GM19467 (cell line): ENCODE measurements around the gene ADAMTS1.
"Not testable (repeated sequence)": the region's sequence is repeated elsewhere in the genome, so short reads cannot be mapped to it uniquely, and the experiment has no call there.

ENCODE experiments used
- ATAC-seq: cut with Tn5 transposase; IDR thresholded peaks from one replicate; pipeline ENCODE4 v1.9.1; 2021; ENCODE audit warnings: mild to moderate bottlenecking, moderate library complexity; ENCODE audit not compliant: unreplicated experiment

Gene ADAMTS1

GRCh38 chr21:26845066-26845758 is at the start of gene ADAMTS1:
Gene ADAMTS1, minus strand, starts transcription at chr21:26845409. Its CDS starts 455 bp downstream, at chr21:26844954.
- ATAC-seq = no peak

GRCh38 chr21:26892151-26892550 is 46.9 kb upstream of the ADAMTS1 start:
- ATAC-seq = no peak

GRCh38 chr21:26888931-26889330 is 43.7 kb upstream of the ADAMTS1 start:
- ATAC-seq = no peak

DNA sequence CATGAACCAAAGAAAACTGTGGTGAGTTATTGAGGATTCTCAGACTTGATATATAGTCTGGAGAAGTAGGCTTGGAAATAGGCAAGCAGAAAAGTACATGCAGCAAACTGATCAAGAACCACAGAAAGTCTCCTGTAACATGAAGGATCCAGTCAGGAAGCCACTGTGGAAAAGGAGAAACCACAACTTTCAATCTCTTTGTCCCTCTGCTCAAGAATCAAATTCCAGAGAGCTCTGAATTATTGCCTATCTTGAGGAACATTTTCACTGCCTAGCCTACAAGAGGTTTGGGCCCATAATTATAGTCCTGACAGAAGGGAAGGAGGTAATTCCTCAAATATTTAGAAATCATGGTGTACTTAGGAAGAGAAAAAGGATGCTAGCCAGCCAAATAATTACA is 43.0 kb upstream of the ADAMTS1 start:
- ATAC-seq = no peak

DNA sequence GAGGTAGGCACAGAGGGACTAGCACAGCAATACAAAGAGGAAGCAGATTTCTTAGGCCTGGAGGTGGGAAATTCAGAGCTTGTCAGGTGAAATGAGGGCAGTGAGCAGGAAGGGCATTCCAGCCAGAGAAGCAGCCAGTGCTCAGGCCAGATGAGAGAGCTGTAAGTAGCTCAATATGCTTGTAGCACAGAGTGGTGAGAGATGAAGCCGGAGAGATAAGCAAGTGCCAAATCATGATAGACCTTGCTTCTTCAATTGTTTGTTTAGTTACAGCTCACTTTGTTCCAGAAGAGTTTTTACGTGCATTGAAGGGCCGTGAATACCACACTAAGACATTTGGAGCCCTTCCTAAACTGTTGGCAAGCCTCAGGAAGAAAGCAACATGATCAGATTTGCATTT is 42.0 kb upstream of the ADAMTS1 start:
- ATAC-seq = no peak

DNA sequence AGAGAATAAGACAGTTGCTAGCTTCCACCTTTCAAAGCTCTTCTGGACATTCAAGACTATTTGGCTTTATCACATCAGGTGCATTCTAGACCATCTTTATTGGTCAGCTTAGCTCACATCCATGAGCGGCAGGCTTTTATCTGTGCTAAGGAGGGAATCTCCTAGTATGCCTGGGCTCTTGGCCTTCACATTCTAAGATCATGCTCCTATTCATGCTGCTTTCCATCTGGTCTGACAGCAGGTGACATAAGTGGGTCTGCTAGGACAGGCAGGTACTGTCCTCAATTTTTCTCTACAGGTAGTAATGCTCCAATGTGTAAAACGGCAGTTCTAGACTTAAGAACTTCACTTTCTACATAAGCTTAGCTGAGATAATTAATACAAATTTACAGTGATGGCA is 39.2 kb upstream of the ADAMTS1 start:
- ATAC-seq = no peak

GRCh38 chr21:26883768-26884167 is 38.6 kb upstream of the ADAMTS1 start:
- no peak for ATAC-seq

- ATAC-seq = no peak
Measured at GRCh38 chr21:26881504-26882228, 36.5 kb upstream of the ADAMTS1 start.

DNA sequence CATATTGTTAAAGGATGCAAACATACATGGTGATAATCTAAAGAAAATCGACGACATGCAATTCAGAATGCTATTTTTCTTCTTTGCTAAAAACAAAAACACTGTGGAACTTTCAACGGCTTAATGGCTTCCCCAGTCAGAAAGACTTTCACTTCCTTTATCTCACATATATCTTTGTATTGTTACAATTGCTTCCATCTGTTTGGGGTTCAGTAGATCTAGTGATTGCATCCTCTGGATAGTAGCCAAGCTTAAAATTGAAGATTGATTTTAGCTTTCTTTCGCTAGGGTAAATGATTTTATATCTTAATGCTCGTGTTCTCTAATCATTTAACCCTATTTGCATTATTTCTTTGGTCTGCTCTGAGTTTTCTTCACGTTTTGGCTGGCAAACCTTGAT is 31.8 kb upstream of the ADAMTS1 start:
- no peak for ATAC-seq

- ATAC-seq = no peak
Measured at GRCh38 chr21:26874347-26874746, 29.1 kb upstream of the ADAMTS1 start.

GRCh38 chr21:26865857-26866256 is 20.6 kb upstream of the ADAMTS1 start:
- no peak for ATAC-seq

- not testable (repeated sequence) for ATAC-seq
Measured at GRCh38 chr21:26856871-26857350, 11.7 kb upstream of the ADAMTS1 start.

DNA sequence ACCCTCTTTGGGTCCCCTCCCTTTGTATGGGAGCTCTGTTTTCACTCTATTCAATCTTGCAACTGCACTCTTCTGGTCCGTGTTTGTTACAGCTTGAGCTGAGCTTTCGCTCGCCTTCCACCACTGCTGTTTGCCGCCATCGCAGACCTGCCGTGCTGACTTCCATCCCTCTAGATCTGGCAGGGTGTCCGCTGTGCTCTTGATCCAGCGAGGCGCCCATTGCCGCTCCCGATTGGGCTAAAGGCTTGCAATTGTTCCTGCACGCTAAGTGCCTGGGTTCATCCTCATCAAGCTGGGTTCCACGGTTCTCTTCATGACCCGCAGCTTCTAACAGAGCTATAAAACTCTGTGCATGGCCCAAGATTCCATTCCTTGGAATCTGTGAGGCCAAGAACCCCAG is 9.5 kb upstream of the ADAMTS1 start:
- ATAC-seq = not testable (repeated sequence)

GRCh38 chr21:26852423-26852822 is 7.2 kb upstream of the ADAMTS1 start:
- ATAC-seq = no peak

DNA sequence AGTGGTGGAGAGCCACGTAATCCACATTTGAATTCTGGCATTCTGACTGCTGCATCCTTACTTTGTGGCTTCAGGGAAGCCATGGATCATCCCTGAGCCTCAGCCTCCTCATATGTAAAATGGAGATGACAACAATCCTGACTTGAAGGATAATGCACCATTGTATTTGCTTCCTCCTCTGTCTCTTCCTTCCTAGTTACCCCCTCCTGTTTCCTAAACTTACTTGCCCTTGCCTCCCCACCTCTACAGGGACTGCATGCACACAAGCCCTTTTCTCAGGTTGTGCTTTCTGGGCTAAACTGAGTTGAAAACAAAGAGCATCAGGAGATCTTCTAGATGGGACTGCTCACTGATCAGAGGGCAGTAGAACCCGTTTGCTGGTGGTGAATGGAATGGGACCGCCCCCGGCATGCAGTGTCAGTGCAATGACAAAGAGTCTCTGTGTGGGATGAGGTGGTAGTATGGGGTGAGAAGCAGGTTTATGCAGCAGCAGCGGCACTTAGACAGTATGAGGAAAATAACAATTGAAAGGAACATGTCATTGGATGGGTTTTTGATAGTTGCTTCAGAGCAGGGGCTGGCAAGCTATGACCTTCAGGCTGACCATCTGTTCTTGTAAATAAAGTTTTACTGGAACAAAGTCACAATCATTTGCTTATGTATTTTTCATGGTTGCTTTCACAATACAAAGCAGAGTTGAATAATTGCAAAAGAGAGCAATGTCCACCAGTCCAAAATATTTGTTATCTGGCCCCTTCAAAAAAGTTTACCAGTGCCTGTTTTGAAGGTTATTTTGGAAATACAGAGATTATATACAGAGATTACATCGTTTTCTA is 6.1 kb upstream of the ADAMTS1 start:
- no peak for ATAC-seq

DNA sequence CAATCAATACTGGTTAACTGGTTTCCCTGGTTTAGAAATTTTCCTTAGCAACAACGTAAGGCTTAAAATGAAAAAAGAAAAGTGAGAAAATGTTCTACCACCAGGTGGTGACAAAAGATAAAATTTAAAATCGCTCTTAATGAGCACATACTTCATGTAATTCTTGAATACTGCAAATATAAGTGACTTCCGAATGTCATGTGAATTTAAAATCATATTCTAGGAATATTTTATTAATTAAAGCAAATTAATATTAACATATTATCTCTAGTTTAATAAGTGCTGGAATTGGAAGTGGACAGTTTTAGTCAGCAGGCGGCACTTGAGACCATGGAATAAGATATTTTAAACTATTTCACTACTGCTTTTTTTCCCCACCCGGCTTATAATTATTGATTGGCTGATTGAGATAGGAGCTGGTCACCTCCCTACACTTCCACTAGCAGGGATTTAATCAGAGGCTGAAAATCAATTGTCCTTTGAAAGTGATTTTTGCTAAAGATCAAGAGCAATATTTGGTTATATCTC is 5.0 kb upstream of the ADAMTS1 start:
- ATAC-seq = no peak

GRCh38 chr21:26849428-26850115 is 4.4 kb upstream of the ADAMTS1 start:
- no peak for ATAC-seq

- no peak for ATAC-seq
Measured at GRCh38 chr21:26847921-26848320, 2.7 kb upstream of the ADAMTS1 start.

GRCh38 chr21:26847002-26847401 is 1.8 kb upstream of the ADAMTS1 start:
- ATAC-seq = no peak

DNA sequence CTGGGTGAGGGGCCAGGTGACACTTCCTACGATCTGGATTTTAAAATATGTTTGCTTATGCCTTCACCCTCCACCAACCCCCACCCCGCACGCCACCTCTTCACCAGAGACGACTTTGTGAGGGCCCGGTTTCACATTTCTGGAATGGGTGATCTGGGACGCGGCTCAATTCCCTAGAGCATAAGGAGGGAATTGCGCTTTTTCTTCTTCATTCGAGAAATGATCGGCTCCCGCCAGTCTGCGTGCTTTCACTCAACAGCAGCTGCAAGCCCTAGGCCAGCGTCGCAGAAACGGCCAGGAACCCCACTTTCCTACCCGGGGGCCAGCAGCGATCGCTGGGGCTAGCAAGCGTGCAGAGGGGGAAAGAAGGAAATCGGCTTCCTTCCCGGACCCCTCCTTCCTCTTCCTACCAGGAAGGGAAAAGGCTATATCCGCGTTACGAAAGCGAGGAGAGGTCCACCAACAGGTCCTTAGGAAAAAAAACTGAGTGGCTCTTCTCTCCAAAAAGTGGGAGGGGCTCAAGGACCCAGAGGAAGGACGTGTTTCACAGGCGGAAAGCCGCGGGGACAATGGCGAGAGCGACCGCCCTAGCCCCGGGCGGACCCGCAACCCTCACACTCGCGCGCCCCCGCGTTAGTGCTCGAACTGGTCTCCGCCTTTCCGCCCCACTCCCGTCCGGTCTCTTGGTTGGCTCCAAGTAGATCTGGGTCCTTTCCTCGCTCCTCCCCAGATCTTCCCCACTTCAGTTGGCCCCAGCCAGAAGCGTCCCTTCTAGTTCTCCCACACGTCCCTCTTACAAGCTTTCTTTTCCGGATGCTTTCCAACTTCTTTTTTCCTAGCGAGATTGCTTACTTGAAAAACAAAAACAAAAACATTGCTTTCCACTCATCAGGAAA is 1.1 kb upstream of the ADAMTS1 start:
- ATAC-seq = no peak
